H1 (cell line): Measurements from ENCODE around the gene DOCK10. TPM values are rescaled to one million over a fixed set of nuclear protein-coding genes. Genes with fewer than 3 reads are reported as not detected.

Experiments
- CHD7 ChIP-seq: fragments of 300-600 bp; sonication (generic); IDR thresholded peaks from 2 replicates; pipeline ENCODE4 v1.7.1; 2012; ENCODE audit warnings: low read length, moderate library complexity, mild to moderate bottlenecking, inconsistent platforms; ENCODE audit not compliant: insufficient replicate concordance
- FOSL1 ChIP-seq: IDR thresholded peaks from 2 replicates; pipeline ENCODE4 v1.6.1; 2011; ENCODE audit warnings: mild to moderate bottlenecking, low read depth, low read length, moderate library complexity; ENCODE audit not compliant: insufficient read depth
- HDAC2 ChIP-seq, 2 experiments: fragments of 300-600 bp in 1 of 2; sonication (generic) in 1 of 2; IDR thresholded peaks; 2 replicates each; pipeline ENCODE4 v1.6.1; 2011 to 2012; ENCODE audit warnings: low read depth in 2 of 2, low read length in 2 of 2, mild to moderate bottlenecking in 2 of 2, moderate library complexity in 2 of 2, borderline replicate concordance in 1 of 2, inconsistent platforms in 1 of 2
- KDM4A ChIP-seq: IDR thresholded peaks from one replicate; pipeline ENCODE4 v1.7.1; 2012; ENCODE audit warnings: low read depth, mild to moderate bottlenecking, moderate library complexity, low read length, inconsistent platforms; ENCODE audit not compliant: severe bottlenecking
- POLR2A ChIP-seq, 2 experiments: IDR thresholded peaks; 1 replicate in 1 of 2; 2 replicates in 1 of 2; pipeline ENCODE4 v1.6.1; 2011; ENCODE audit warnings: low read depth in 2 of 2, low read length in 2 of 2, mild to moderate bottlenecking in 2 of 2; ENCODE audit errors: control extremely low read depth in 1 of 2
- RBBP5 ChIP-seq: IDR thresholded peaks from 2 replicates; pipeline ENCODE4 v1.7.1; 2012; ENCODE audit warnings: low read depth, mild to moderate bottlenecking, inconsistent platforms, low read length, moderate library complexity, borderline replicate concordance
- RNF2 ChIP-seq: fragments of 200-900, 300-1000 bp; sonication (generic); IDR thresholded peaks from 2 replicates; pipeline ENCODE4 v1.7.1; 2016; ENCODE audit warnings: borderline replicate concordance, low read depth, mild to moderate bottlenecking, antibody characterized with exemption, low read length; ENCODE audit not compliant: poor library complexity, severe bottlenecking; ENCODE audit errors: missing control alignments
- SUZ12 ChIP-seq: fragments of 200-600 bp; sonication (generic); IDR thresholded peaks from 2 replicates; pipeline ENCODE4 v1.6.1; 2012; ENCODE audit warnings: mild to moderate bottlenecking, inconsistent platforms, low read length, moderate library complexity, mixed read lengths
- polyA plus RNA-seq, 7 experiments: library from polyadenylated mRNA; depleted of rRNA in 3 of 7; stranded (reverse) in 5 of 7; unstranded in 2 of 7; fragments of >200 nt in 5 of 7; fragments of 200-250 nt in 2 of 7; gene quantifications; 1 replicate in 5 of 7; 2 replicates in 1 of 7; 4 replicates in 1 of 7; pipeline versions ENCODE4 v1.2.1 to v1.2.3, GENCODE V29; 2011 to 2013; ENCODE audit warnings: missing spikeins in 2 of 7, mixed read lengths in 2 of 7
- total RNA-seq: library from RNA; stranded (reverse); fragmentation: NEBNext Ultra II Directional; extraction: Animal tissue kit (Norgen Biotek cat#: 25700); gene quantifications from 2 replicates; pipeline ENCODE4 v1.2.1, GENCODE V29; 2021

Gene DOCK10
- total and polyA plus RNA-seq, 2 of the 8 experiments (the other 6 are each of a cell fraction or from before 2014, with no cell fraction given) = 0.33 to 1.6 TPM

GRCh38 chr2:225041851-225042799, at the start of gene DOCK10 (continued):
- TF ChIP-seq RNF2 (peak; percentile 23), CHD7 (no peak), POLR2A (IDR thresholded peaks at IDR 0.05; ENCODE audit: control extremely low read depth in 1 of 2, low read depth in 2 of 2, low read length in 2 of 2) (no peak), SUZ12 (peak; percentile 75), FOSL1 (no peak), HDAC2 (IDR thresholded peaks at IDR 0.05; ENCODE audit: borderline replicate concordance in 1 of 2, low read depth in 2 of 2, low read length in 2 of 2) (0 out of 4 replicates have a peak, but pooled peaks of 1 of the 2 experiments have one; percentile 2), KDM4A (peak; percentile 82), RBBP5 (peak; percentile 59; the same call in 1 of the 2 replicates)
